Ishikawa (cell line): ENCODE results near the gene PTPDC1.

ENCODE experiments used
- CEBPB ChIP-seq: IDR thresholded peaks from 2 replicates; pipeline ENCODE4 v1.6.1; 2012
- CREB1 ChIP-seq: IDR thresholded peaks from 2 replicates; pipeline ENCODE4 v1.6.1; 2012; ENCODE audit warnings: low read depth
- EP300 ChIP-seq: IDR thresholded peaks from 2 replicates; pipeline ENCODE4 v1.6.1; 2012; ENCODE audit warnings: borderline replicate concordance
- FOXM1 ChIP-seq: IDR thresholded peaks from 2 replicates; pipeline ENCODE4 v1.6.1; 2012; ENCODE audit warnings: low read depth, borderline replicate concordance
- NFIC ChIP-seq: IDR thresholded peaks from 2 replicates; pipeline ENCODE4 v1.6.1; 2012
- TAF1 ChIP-seq: IDR thresholded peaks from 2 replicates; pipeline ENCODE4 v1.6.1; 2012; ENCODE audit warnings: low read depth, mild to moderate bottlenecking
- TCF12 ChIP-seq: IDR thresholded peaks from 2 replicates; pipeline ENCODE4 v1.6.1; 2012; ENCODE audit warnings: low read depth
- ZBTB7A ChIP-seq: IDR thresholded peaks from 2 replicates; pipeline ENCODE4 v1.6.1; 2012; ENCODE audit warnings: low read depth
- TF ChIP-seq, protein P1 (sequence below): IDR thresholded peaks from 2 replicates; pipeline ENCODE4 v1.6.1; 2012

DNA sequence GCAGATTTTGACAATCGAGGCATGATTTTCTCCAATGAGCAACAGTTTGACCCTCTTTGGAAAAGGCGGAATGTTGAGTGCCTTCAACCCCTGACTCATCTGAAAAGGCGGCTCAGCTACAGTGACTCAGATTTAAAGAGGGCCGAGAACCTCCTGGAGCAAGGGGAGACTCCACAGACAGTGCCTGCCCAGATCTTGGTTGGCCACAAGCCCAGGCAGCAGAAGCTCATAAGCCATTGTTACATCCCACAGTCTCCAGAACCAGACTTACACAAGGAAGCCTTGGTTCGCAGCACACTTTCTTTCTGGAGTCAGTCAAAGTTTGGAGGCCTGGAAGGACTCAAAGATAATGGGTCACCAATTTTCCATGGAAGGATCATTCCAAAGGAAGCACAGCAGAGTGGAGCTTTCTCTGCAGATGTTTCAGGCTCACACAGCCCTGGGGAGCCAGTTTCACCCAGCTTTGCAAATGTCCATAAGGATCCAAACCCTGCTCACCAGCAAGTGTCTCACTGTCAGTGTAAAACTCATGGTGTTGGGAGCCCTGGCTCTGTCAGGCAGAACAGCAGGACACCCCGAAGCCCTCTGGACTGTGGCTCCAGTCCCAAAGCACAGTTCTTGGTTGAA is 13.6 kb downstream of the PTPDC1 start:
- TF ChIP-seq EP300 (no peak), TAF1 (no peak), NFIC (no peak), CEBPB (no peak), FOXM1 (no peak), ZBTB7A (no peak), CREB1 (no peak), TCF12 (no peak)
- TF ChIP-seq, protein P1, sequence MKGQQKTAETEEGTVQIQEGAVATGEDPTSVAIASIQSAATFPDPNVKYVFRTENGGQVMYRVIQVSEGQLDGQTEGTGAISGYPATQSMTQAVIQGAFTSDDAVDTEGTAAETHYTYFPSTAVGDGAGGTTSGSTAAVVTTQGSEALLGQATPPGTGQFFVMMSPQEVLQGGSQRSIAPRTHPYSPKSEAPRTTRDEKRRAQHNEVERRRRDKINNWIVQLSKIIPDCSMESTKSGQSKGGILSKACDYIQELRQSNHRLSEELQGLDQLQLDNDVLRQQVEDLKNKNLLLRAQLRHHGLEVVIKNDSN = no peak
